SU-DHL-6 (cell line): ENCODE results near the gene LRRFIP1.

Experiments
- H2AFZ ChIP-seq: fragments of 200-600 bp; sonication (generic); 2 replicates; pipeline ENCODE4 v1.6.1; 2014; ENCODE audit warnings: low read depth, mild to moderate bottlenecking, moderate library complexity, mixed read lengths, antibody characterized with exemption, low read length; ENCODE audit not compliant: severe bottlenecking
- H3F3A ChIP-seq: fragments of 200-600 bp; shearing (Covaris generic); 2 replicates; pipeline ENCODE4 v1.6.0; 2016; ENCODE audit warnings: antibody characterized with exemption, mild to moderate bottlenecking; ENCODE audit not compliant: insufficient read depth
- H3K27ac ChIP-seq: fragments of 200-600 bp; sonication (generic); 2 replicates; pipeline ENCODE4 v1.5.1; 2016; ENCODE audit warnings: low read depth, mild to moderate bottlenecking, low read length, moderate library complexity, mixed read lengths
- H3K27me3 ChIP-seq: fragments of 200-600 bp; sonication (generic), shearing (Covaris generic); 2 replicates; pipeline ENCODE4 v1.6.0; 2014; ENCODE audit warnings: mild to moderate bottlenecking, low read length
- H3K36me3 ChIP-seq: fragments of 200-600 bp; sonication (generic); 2 replicates; pipeline ENCODE4 v1.6.1; 2014; ENCODE audit warnings: mild to moderate bottlenecking, low read length, mixed read lengths
- H3K4me2 ChIP-seq: fragments of 300-600, 200-600 bp; shearing (Covaris generic), sonication (generic); 2 replicates; pipeline ENCODE4 v1.6.0; 2014; ENCODE audit warnings: low read length, low read depth, mild to moderate bottlenecking; ENCODE audit not compliant: poor library complexity, severe bottlenecking
- H3K4me3 ChIP-seq: fragments of 200-600 bp; sonication (generic); 2 replicates; pipeline ENCODE4 v1.5.1; 2014; ENCODE audit warnings: antibody characterized with exemption, low read length, mild to moderate bottlenecking, mixed read lengths; ENCODE audit not compliant: insufficient read depth, poor library complexity, severe bottlenecking
- H3K79me2 ChIP-seq: fragments of 200-600 bp; sonication (generic); 2 replicates; pipeline ENCODE4 v1.6.1; 2014; ENCODE audit warnings: mild to moderate bottlenecking, low read length, moderate library complexity; ENCODE audit not compliant: insufficient read depth
- H3K9ac ChIP-seq: fragments of 200-600 bp; sonication (generic); 2 replicates; pipeline ENCODE4 v1.7.0; 2014; ENCODE audit warnings: mild to moderate bottlenecking, low read length
- H3K9me2 ChIP-seq: fragments of 200-600 bp; sonication (generic); replicated peaks from 2 replicates; pipeline ENCODE4 v1.6.1; 2014; ENCODE audit warnings: low read length; ENCODE audit not compliant: insufficient read depth
- H3K9me3 ChIP-seq: fragments of 200-600 bp; sonication (generic); 2 replicates; pipeline ENCODE4 v1.6.1; 2014; ENCODE audit warnings: low read length, mixed read lengths; ENCODE audit not compliant: insufficient read depth
- H4K20me1 ChIP-seq: fragments of 200-600 bp; sonication (generic); 2 replicates; pipeline ENCODE4 v1.6.1; 2014; ENCODE audit warnings: low read depth, mild to moderate bottlenecking, antibody characterized with exemption, low read length, moderate library complexity, mixed read lengths
- CTCF ChIP-seq: fragments of 200-600 bp; sonication (generic); IDR thresholded peaks from one replicate; pipeline ENCODE4 v1.5.1; 2017; ENCODE audit warnings: antibody characterized with exemption, mild to moderate bottlenecking, low read length, moderate library complexity; ENCODE audit not compliant: insufficient read depth, poor library complexity, severe bottlenecking
- EZH2phosphoT487 ChIP-seq: fragments of 200-600 bp; sonication (generic), shearing (Covaris generic); conservative IDR thresholded peaks from 2 replicates; pipeline ENCODE4 v1.6.1; 2018; ENCODE audit warnings: mild to moderate bottlenecking, antibody characterized with exemption, low read length, moderate library complexity, mixed read lengths

The LRRFIP1 gene

GRCh38 chr2:237818066-237818473 lies 190.7 kb downstream of the LRRFIP1 start:
- no peaks in the 10 kb centered on the region for H3K27me3 ChIP-seq
- no peaks in the 10 kb centered on the region for H3F3A ChIP-seq
- no peak for TF ChIP-seq CTCF
- no peak for TF ChIP-seq EZH2phosphoT487
- H3K9me3 ChIP-seq, result no peaks in the 10 kb centered on the region
- no peaks in the 10 kb centered on the region for H3K79me2 ChIP-seq
- H3K9me2 ChIP-seq, result no peaks in the 10 kb centered on the region
- no peaks in the 10 kb centered on the region for H3K36me3 ChIP-seq
- no peak overlapping the region for H3K4me3 ChIP-seq
- no peak overlapping the region for H3K4me2 ChIP-seq
- no peaks in the 10 kb centered on the region for H4K20me1 ChIP-seq
- no peak overlapping the region for H2AFZ ChIP-seq
- H3K27ac ChIP-seq, result no peak overlapping the region
- H3K9ac ChIP-seq, result no peak overlapping the region

- Histone ChIP-seq H2AFZ (no peak overlapping the region), H4K20me1 (no peaks in the 10 kb centered on the region), H3K9ac (no peak overlapping the region)
Observed at GRCh38 chr2:237819231-237819630, 191.8 kb downstream of the LRRFIP1 start.

GRCh38 chr2:237820421-237820820 lies 193.0 kb downstream of the LRRFIP1 start:
- H3K4me3 ChIP-seq, result no peak overlapping the region
- H3K36me3 ChIP-seq, result no peaks in the 10 kb centered on the region
- H3K9me2 ChIP-seq, result no peaks in the 10 kb centered on the region
- H3K4me2 ChIP-seq, result no peak overlapping the region
- H3K9ac ChIP-seq, result no peak overlapping the region
- H3K27ac ChIP-seq, result no peak overlapping the region
- no peak overlapping the region for H2AFZ ChIP-seq
- no peaks in the 10 kb centered on the region for H3F3A ChIP-seq
- H3K9me3 ChIP-seq, result no peaks in the 10 kb centered on the region
- no peaks in the 10 kb centered on the region for H4K20me1 ChIP-seq
- H3K79me2 ChIP-seq, result no peaks in the 10 kb centered on the region
- no peak for TF ChIP-seq CTCF
- no peak for TF ChIP-seq EZH2phosphoT487
- H3K27me3 ChIP-seq, result no peaks in the 10 kb centered on the region

More at GRCh38 chr2:237819231-237819630, 191.8 kb downstream of the LRRFIP1 start:
- Histone ChIP-seq H3K27me3 (no peaks in the 10 kb centered on the region), H3K9me2 (no peaks in the 10 kb centered on the region), H3K4me2 (no peak overlapping the region), H3K9me3 (no peaks in the 10 kb centered on the region), H3K27ac (no peak overlapping the region), H3K79me2 (no peaks in the 10 kb centered on the region), H3K4me3 (no peak overlapping the region), H3K36me3 (no peaks in the 10 kb centered on the region), H3F3A (no peaks in the 10 kb centered on the region)
- no peak for TF ChIP-seq CTCF
- TF ChIP-seq EZH2phosphoT487, result no peak
